Astrocyte of the hippocampus (primary cell): ENCODE measurements around the gene NOX5.

ENCODE experiments used
- DNase-seq: peaks from one replicate; pipeline ENCODE4 v3.0.0; 2011; ENCODE audit warnings: low read depth, low spot score

The NOX5 gene

DNA sequence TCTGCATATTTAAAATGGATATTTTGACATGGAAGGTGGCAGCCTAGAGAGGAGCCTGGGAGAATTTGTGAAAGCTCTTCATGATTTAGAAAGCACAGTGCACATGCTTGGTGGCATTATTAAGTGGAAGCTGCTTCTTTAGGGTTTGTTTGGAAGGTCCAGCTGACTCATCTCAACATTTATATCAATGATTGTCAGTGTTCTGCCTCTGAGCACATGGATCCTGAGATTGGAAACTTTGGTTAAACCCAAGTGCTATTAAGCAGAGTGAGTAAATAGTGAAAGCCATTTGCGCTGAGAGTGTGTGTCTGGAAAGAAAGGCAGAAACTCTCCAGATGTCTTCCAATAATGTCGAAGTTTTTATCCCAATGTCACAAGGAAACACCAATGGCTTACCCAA, 7.4 kb downstream of the NOX5 start:
- DNase-seq = no peak

DNA sequence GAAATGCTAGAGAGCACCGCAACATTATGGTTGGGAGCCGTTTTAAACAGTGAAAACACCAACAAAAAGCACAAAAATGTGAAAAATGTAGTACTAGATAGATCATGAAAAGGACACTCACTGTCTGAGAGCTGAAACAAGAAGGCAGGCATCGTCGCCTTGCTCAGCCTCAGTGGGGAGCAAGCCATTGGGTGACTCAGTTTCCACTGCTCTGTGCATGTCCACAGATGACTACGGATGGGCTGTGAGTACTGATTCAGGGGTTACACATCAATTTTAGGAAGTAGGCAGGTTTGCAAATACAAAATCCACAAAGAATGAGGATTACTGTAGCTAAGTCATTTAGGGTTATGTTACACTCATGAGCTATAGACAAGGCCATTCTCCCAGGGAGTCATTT, 10.8 kb downstream of the NOX5 start:
- no peak for DNase-seq

DNA sequence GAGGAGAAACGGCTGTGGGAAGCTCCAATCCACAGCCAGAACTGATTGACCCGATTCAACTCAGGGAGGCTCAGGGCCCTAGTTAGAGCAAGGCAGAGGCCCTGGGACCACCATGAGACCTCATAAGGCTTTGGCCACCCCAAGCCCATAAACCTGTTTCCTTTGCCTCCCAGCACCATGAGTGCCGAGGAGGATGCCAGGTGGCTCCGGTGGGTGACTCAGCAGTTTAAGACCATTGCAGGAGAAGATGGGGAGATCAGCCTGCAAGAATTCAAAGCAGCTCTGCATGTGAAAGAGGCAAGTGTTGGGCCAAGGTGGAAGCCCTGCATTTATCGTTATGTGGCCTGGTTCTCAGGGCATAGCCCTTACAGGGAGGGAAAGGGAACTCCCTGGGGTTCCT, 11.9 kb downstream of the NOX5 start:
- DNase-seq = no peak

DNA sequence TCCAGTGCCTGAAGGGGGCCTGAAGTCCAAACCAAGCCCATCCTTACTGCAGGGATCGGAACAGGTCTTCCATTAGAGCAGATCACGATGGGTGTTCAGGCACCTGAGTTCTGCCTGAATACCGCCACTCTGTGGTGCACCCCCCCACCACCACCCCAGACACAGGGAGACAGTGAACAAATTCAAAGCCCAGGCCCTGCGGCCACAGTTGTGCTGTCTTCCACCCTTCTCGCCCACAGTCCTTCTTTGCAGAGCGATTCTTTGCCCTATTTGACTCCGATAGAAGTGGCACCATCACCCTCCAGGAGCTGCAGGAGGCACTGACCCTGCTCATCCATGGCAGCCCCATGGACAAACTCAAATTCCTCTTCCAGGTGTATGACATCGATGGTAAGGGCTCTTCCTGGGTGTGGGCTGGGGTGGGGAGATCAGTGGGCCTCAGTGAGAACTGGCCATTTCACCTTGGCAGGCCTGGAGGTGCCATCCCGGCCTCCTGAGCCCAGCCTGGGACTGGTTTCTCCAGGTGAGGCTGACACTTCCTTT, 13.6 kb downstream of the NOX5 start:
- DNase-seq = no peak

DNA sequence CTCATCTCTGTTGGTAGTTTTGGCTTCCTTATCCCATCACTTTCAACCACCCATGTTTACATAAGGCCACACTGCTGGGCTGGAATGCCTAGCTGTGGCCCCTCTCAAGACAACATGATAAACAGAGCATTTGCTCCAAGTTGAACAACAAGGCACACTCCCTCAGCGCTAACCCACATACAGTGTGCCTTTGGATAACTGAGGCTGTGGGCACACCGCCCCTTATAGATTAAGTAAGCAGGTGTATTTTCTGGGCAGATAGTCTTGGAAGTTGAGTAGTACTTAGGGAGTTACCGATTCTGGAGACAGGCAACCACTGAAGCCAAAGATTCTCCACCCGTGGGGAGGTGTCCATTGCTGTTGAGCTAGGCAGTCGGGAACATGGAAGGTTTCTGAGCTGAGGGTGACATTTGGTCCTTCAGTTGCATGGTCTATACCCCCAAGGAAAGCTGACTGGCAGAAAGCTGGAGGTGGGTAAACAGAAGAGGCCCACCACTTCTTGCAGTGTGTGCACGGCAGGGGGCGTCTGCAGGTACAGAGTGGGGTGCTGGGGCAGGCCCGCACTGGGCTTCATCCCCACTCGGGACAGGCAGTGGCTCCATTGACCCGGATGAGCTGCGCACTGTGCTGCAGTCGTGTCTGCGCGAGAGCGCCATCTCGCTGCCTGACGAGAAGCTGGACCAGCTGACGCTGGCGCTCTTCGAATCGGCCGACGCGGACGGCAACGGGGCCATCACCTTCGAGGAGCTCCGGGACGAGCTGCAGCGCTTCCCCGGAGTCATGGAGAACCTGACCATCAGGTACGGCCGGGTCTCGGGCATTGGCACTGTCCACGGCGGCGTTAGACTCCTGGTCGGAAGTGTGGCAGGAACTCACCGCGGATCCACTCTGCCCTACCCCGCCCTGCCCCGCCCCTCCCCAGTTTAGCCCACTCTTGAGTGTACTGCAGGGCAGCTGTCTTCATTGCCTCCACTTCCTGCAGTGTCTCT, 16.8 kb downstream of the NOX5 start:
- DNase-seq = peak; percentile 69

DNA sequence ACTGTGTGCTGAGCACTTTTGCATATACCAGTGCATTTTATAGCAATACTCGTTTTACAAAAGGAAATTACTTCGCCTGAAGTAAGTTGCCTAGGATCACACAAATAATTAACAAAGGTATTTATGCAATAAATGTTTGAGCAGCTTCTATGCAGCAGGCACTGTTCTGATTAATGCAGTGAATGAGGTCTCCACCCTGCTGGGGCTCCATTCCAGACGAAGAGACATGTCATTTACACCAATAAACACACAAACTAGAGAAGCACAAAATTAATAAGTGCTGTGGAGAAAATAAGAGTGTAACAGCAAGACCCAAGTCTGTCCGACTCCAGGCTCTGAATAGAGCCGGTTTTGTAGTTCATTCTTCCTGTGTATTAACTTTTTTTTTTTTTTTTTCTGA, 17.5 kb downstream of the NOX5 start:
- peak; percentile 16 for DNase-seq

DNA sequence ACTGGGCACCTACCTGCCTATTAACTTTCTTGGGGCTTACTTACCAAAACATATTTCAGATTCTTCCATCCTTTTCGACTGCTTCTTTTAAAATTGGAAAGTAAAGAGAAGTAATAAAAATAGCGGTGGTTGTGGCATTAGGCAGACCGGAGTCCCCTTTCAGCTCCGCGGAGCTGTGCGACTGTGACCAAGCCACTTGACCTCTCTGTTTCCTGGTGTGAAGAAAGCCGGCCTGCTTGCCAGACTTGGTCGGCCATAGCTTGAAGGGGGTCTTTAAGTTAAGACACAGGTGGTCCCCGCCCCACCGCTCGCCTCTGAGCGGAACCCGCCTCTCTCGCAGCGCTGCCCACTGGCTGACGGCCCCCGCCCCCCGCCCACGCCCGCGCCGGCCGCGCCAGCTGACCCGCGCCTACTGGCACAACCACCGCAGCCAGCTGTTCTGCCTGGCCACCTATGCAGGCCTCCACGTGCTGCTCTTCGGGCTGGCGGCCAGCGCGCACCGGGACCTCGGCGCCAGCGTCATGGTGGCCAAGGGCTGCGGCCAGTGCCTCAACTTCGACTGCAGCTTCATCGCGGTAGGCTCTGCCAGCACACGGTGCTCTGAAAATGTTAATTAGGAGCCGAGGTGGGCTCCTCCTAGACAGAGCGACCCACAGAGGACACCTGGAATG, 18.3 kb downstream of the NOX5 start:
- DNase-seq = no peak

DNA sequence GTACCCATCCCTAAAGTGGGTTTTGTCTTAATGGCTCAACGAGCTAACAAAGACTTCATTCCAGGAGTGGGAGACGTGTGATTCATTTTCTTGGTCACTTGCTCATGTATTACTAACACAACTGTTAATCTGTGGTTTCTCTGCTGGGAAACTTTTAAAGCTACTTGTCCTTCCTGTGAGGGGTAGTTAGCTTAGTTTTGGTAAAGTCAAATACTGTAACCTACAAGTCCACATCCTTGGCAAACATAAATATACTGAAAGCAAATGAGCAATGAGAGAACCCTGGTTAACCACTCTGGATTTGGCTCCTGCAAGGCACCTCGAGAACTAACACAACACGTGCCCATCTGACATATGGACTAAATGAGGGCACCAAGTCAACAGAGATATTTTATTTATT, 19.9 kb downstream of the NOX5 start:
- DNase-seq = peak; percentile 89

DNA sequence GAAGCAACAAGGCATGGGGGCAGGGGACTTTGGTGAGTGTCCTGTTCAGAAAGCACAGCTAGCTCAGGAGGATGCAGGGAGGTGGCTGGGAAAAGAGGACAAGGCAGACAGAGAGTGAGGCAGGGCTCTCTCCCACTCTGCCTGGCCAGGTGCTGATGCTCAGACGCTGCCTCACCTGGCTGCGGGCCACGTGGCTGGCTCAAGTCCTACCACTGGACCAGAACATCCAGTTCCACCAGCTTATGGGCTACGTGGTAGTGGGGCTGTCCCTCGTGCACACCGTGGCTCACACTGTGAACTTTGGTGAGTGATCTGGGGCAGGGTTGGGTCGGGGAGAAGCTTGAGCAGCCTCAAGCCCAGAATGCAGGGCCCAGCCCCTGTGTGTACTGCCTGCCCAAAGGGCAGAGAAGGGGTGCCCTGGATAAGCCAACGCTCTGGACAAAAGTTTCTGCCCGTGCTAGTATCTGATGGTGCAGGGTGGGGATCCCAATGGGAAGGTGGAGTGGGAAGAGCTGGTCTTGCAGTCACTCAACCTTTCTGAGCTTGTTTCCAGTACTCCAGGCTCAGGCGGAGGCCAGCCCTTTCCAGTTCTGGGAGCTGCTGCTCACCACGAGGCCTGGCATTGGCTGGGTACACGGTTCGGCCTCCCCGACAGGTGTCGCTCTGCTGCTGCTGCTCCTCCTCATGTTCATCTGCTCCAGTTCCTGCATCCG, 20.9 kb downstream of the NOX5 start:
- no peak for DNase-seq

DNA sequence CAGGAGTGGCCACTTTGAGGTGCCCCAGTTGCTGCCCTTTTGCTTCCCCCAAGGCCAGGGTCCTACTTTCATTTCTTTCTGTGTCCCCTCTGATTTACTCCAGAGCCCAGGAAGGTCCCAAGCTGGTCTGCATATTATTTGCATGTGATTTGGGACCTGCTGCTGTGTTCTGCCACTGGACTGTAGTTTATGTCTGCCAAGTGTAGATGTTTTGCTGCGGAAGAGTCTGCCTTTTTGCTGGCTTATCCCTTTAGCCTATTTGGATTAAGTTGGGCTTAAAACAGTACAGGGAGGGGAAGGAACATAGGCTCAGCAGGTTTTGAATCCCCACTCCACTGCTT, 21.4 kb downstream of the NOX5 start:
- DNase-seq = no peak

DNA sequence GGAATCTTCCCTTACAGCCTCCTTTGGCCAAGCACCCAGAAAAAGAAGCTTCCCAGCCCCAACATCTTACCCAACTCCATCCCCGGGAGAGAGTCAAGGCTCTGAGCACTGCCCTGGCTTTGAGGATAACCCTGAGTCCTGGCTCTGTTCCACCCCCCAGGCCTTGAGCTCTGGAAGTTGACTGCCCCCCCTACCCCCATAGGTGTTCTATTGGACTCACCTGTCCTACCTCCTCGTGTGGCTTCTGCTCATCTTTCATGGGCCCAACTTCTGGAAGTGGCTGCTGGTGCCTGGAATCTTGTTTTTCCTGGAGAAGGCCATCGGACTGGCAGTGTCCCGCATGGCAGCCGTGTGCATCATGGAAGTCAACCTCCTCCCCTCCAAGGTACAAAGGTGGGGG, 22.3 kb downstream of the NOX5 start:
- DNase-seq = no peak

DNA sequence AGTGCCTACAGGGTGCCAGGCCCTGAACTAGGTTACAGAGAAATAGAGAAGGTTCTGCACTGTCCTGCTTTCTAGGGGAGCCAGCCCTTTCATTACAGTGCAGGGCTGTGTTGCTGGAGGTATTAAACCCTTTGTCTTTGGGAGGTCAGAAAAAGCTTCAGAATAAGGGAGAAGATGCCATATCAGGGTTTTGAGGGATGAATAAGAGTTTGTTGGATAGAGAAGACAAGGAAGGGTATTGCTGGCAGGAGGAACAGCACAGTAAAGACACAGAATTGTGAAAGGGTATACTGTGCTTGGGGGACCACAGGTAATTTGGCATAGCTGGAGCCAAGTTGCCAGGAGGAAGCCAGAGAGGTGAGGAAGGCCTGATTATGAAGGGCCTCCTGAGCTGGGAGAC, 23.0 kb downstream of the NOX5 start:
- no peak for DNase-seq

DNA sequence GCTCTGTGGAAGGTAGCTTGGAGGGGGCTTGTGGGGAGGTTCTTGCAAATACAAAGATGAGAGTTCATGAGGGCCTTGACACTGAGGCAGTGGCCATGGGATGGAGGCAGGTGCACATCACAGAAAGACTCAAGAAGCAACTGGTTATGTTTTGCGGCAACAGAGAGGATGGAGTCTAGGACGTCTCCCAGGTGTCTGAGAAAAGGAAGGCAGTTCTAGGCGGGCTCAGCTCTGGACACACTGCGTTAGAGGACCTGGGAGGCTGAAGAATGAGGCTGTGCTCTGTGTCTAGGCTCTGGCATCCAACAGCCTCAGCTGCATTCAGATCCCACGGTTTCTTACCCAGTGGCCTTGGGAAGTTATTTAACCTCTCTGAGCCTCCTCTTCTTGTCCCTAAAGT, 23.5 kb downstream of the NOX5 start:
- no peak for DNase-seq

DNA sequence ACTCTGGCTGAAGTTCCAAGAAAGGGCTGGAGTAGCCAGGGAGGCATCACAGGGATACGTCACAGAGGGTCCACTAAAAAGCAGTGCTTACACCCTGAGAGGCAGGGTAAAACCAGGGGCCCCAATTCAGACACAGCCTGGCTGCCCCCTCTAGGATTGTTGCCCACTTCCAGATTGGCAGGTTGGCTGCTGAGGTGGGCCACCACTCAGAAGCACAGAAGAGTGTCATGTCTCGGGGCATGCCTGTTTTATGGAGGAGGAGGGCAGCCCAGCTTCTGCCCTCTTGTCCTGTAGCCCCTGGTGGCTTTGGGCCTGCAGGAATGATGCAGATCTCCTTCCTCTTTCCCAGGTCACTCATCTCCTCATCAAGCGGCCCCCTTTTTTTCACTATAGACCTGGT, 24.0 kb downstream of the NOX5 start:
- no peak for DNase-seq

DNA sequence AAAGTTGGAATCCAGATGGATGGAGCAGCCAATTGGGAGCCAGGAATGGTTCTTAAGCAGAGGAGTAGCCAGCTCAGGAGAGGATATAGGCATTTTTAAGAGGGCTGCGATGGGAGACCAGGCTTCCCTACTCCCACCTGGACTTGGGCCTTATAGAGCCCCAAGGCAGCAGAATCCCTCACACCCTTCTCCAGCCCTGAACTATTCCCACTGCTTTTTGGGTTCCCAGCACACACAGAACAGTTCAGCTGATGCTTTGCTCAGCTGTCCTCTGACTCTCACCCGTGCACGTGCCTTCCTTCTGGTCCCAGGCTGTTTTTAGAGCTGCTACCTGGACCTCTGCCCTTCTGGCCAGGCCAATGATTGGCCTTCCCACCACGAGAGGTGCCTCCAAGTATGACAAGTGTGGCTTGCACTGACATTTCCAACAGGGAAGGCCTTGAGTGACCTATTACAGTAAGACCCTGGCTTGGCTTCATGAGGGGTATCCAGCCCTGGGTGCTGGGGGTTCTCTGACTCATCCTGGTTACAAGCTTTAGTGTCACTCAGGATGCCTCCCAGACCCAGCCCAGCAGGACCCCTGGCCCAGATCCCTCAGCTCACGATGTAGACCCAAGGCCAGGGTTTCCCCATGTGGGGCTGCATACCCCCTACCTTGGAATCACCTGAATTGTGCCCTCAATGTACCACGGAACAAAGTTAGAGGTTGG, 25.2 kb downstream of the NOX5 start:
- DNase-seq = no peak

DNA sequence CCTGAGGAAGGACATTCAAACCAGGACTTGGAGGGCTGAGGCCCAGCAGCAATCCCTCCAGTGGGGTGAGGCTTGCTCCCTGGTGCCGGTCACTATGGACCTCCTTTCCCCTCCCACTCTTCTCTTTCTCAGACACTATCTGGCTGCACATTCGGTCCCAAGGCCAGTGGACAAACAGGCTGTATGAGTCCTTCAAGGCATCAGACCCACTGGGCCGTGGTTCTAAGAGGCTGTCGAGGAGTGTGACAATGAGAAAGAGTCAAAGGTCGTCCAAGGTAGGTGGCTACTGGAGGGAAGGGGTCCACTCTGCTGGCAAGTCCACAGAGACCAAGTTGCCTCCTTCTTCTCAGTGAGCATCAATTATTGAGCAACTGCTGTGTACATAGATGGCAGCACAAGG, 28.0 kb downstream of the NOX5 start:
- no peak for DNase-seq

DNA sequence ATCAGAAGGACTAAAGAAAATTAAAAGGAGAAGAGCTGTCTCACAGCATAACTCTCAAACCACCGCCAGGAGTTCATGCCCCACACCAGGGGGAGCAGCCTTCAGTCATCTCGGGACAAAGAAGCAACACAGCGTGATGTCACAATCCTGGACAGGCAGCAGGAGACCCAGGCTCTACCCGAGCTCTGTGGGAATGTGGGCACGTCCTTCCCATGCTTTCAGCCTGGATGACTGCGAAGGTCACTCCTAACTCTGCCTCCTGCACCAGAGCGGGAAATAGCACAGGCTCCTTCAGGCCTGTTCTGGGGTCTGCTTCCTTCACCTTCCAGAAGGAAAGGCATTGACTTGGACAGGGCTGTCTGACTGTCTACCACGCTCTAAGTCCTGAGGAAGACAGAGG, 31.3 kb downstream of the NOX5 start:
- peak; percentile 73 for DNase-seq

DNA sequence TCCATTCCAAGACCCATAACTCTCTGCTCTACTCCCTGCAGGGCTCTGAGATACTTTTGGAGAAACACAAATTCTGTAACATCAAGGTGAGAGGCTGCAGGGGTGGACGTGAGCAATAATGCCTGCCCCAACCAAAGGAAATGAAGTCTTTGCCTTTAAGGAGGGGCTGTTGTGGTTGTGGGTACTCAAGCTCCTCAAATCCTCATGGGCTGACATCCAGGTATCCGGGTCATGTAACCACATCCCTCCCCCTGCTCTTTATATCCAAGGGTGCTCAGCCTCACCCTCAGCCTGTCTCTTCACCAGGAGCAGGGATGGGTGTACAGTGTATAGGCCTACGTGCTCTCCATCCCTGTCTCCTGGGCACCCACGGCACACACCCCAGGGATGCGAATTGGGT, 32.3 kb downstream of the NOX5 start:
- DNase-seq = peak; percentile 38

DNA sequence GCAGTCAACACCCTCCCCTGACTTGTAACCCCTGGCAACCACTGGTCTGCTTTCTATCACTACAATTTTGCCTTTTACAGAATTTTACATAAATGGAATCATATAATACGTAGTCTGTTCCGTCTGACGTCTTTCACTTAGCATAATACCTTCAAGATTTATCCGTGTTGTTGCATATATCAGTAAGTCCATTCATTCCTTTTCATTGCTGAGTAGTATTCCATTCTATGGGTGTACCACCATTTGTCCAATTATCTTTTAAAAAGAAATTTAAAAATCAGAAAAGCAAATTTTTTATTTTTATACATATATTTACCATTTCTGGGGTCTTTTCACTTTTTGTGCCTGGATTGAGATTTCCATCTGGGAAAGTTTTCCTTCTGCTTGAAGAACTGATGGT, 35.5 kb downstream of the NOX5 start:
- DNase-seq = no peak

DNA sequence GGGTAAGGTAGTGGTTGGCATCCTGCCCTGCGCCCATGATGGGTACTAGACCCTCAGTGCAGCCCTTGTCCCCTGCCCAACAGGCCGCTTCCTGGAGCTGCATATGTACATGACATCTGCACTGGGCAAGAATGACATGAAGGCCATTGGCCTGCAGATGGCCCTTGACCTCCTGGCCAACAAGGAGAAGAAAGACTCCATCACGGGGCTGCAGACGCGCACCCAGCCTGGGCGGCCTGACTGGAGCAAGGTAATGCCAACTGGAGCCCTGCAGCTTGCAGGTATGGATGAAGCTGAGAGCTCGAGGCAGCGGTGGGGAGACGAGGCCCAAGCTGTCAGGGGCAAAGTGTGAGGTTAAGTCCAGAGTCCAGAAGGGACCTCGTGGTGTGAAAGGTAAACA, 40.8 kb downstream of the NOX5 start:
- no peak for DNase-seq

DNA sequence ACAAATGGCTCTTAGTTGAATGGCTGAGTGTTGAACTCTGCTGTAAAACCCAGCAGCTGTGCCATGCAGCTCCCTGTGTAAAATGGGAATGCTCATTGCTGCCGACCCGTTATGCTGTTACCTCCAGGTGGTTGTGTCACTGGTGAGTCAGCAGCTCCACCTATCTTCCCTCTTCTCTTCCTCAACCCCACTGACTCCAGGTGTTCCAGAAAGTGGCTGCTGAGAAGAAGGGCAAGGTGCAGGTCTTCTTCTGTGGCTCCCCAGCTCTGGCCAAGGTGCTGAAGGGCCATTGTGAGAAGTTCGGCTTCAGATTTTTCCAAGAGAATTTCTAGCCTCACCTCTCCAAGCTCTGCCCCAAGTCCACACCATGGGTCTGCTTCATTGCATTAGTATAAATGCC, 41.9 kb downstream of the NOX5 start:
- DNase-seq = no peak
